PC-3 (cell line): ENCODE results near the gene AANAT. TPM values are rescaled to one million over a fixed set of nuclear protein-coding genes. Genes with fewer than 3 reads are reported as not detected.
A peak's percentile ranks its signal among the peaks of the same experiment; 100 is the strongest.

ENCODE experiments used
- ATAC-seq: fragments of 200-7000 bp; cut with Tn5 transposase; 2 replicates; pipeline ENCODE4 v1.9.1; 2020; ENCODE audit warnings: mild to moderate bottlenecking, moderate library complexity
- BruUV-seq: library from RNA; stranded (reverse); fragments of 400-500 nt; replicated peaks from 2 replicates; lab custom pipeline; 2021; lab: Mats Ljungman, UMichigan
- CTCF ChIA-PET: fragments of 300-600 bp; sonication (Branson Sonifier 250); formaldehyde crosslinking; loops from one replicate; lab custom pipeline; 2022; ENCODE audit warnings: antibody characterized with exemption; lab: Charles Lee
- POLR2A ChIA-PET: fragments of 300-600 bp; sonication (Branson Sonifier 250); formaldehyde crosslinking; loops from one replicate; lab custom pipeline; 2022; ENCODE audit warnings: antibody characterized with exemption; ENCODE audit not compliant: unreplicated experiment; lab: Charles Lee
- DNase-seq: peaks from one replicate; pipeline ENCODE4 v3.0.0-alpha.2; 2015
- H2AFZ ChIP-seq: fragments of 300-600 bp; sonication (generic); 2 replicates; pipeline ENCODE4 v1.6.0; 2016; ENCODE audit warnings: antibody characterized with exemption, low read length
- H3F3A ChIP-seq: fragments of 300-600 bp; sonication (generic); one replicate; pipeline ENCODE4 v1.6.0; 2017; ENCODE audit warnings: antibody characterized with exemption, low read length, control low read depth, mild to moderate bottlenecking; ENCODE audit not compliant: unreplicated experiment
- H3K27ac ChIP-seq: fragments of 300-600 bp; sonication (generic); 2 replicates; pipeline ENCODE4 v1.5.1; 2016; ENCODE audit warnings: mild to moderate bottlenecking, low read length
- H3K27me3 ChIP-seq: fragments of 300-600 bp; sonication (generic); 2 replicates; pipeline ENCODE4 v1.6.1; 2016; ENCODE audit warnings: low read length, mixed read lengths
- H3K36me3 ChIP-seq: fragments of 300-600 bp; sonication (generic); 2 replicates; pipeline ENCODE4 v1.6.1; 2016; ENCODE audit warnings: low read depth, mixed run types, low read length, mixed read lengths
- H3K4me1 ChIP-seq: fragments of 300-600 bp; sonication (generic); 2 replicates; pipeline ENCODE4 v1.5.1; 2016; ENCODE audit warnings: low read length; ENCODE audit not compliant: insufficient read depth
- H3K4me2 ChIP-seq: fragments of 300-600 bp; sonication (generic); 2 replicates; pipeline ENCODE4 v1.6.0; 2016; ENCODE audit warnings: low read length
- H3K4me3 ChIP-seq: fragments of 300-600 bp; sonication (generic); 2 replicates; pipeline ENCODE4 v1.5.1; 2016; ENCODE audit warnings: mild to moderate bottlenecking, low read length, mixed read lengths
- H3K79me2 ChIP-seq: fragments of 300-600 bp; sonication (generic); 2 replicates; pipeline ENCODE4 v1.6.1; 2017; ENCODE audit warnings: low read length, mixed read lengths
- H3K9ac ChIP-seq: fragments of 300-600 bp; sonication (generic); 2 replicates; pipeline ENCODE4 v1.6.0; 2016; ENCODE audit warnings: mild to moderate bottlenecking, low read length
- H3K9me2 ChIP-seq: fragments of 300-600 bp; sonication (generic); replicated peaks from 2 replicates; pipeline ENCODE4 v1.6.1; 2016; ENCODE audit warnings: mixed run types, low read length, mixed read lengths
- H3K9me3 ChIP-seq: fragments of 300-600 bp; sonication (generic); 2 replicates; pipeline ENCODE4 v1.6.1; 2016; ENCODE audit warnings: low read length, mixed read lengths
- H4K20me1 ChIP-seq: fragments of 300-600 bp; sonication (generic); 2 replicates; pipeline ENCODE4 v1.6.1; 2016; ENCODE audit warnings: low read length, mixed read lengths
- EZH2 ChIP-seq: fragments of 300-600 bp; sonication (generic); IDR thresholded peaks from one replicate; pipeline ENCODE4 v1.6.1; 2017; ENCODE audit warnings: antibody characterized with exemption, mild to moderate bottlenecking, low read length; ENCODE audit not compliant: unreplicated experiment
- EZH2phosphoT487 ChIP-seq: fragments of 300-600 bp; sonication (generic); IDR thresholded peaks from 2 replicates; pipeline ENCODE4 v1.6.1; 2018; ENCODE audit warnings: mild to moderate bottlenecking, antibody characterized with exemption, low read length, borderline replicate concordance
- intact Hi-C: fragments of 100-400 bp; cut with micrococcal nuclease; formaldehyde crosslinking; loops from 2 replicates; pipeline ENCODE4 v1.9.0; 2023
- total RNA-seq: library from RNA; depleted of rRNA; stranded (reverse); fragments of >200 nt; gene quantifications from 2 replicates; pipeline ENCODE4 v1.2.3, GENCODE V29; 2014
- TF ChIP-seq, protein P1 (sequence below): fragments of 300-600 bp; sonication (generic); conservative IDR thresholded peaks from 2 replicates; pipeline ENCODE4 v1.5.1; 2017; ENCODE audit warnings: antibody characterized with exemption, low read depth, mild to moderate bottlenecking, low read length

AANAT gene
- total RNA-seq, 1 experiment from 2014 or later: not detected

DNA sequence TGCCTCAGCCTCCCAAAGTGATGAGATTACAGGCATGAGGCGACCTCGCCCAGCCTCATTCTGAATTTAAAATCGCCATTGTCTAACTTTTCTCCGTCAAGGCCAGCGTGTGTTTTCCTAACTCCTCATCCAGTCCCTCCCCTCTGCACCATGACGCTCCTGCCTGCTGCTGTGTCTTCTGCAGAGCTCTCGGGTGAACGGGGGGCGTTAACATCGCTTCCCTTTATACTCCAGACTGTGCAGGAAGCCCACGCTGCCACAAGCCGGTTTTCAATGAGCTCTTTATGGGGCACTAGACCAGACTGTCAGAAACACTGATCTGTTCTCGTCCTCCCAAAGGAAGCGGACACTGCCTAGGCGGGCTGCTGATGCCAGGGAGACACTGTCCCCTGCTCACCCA, 13.2 kb downstream of the AANAT start:
- H3K79me2 ChIP-seq: no peaks in the 10 kb centered on the region

DNA sequence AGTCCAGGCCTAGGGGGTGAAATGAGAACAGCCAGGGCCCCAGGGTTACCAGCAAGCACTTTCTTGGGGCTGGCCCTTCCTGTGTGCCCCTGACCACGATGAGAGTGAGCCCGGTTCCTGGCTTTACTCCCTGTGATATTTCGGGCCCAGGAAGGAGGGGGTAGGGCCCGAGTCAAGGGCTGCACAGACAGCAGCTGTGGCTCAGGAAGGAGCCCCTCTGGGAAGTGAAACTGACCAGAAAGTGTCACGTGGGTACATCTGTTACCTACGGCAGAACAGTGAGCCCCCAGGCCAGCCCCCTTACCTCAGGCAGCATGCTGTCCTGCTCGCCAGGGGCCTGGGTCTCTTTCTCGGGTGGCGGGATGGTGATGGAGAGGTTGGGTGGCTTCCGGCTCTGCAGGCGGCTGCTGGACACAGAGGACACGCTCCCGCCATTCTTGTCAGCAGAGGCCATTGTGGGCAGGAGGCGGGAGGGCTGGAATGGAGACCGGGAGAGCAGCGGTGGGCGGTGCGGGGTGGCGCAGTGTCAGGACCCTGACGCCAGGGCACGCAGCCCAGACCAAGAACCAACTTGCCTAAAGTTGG, 13.8 kb downstream of the AANAT start:
- no peaks in the 10 kb centered on the region for H3K9me3 ChIP-seq
- no peaks in the 10 kb centered on the region for H3F3A ChIP-seq
- no peak for TF ChIP-seq EZH2
- no peak for TF ChIP-seq EZH2phosphoT487
- TF ChIP-seq, protein P1, sequence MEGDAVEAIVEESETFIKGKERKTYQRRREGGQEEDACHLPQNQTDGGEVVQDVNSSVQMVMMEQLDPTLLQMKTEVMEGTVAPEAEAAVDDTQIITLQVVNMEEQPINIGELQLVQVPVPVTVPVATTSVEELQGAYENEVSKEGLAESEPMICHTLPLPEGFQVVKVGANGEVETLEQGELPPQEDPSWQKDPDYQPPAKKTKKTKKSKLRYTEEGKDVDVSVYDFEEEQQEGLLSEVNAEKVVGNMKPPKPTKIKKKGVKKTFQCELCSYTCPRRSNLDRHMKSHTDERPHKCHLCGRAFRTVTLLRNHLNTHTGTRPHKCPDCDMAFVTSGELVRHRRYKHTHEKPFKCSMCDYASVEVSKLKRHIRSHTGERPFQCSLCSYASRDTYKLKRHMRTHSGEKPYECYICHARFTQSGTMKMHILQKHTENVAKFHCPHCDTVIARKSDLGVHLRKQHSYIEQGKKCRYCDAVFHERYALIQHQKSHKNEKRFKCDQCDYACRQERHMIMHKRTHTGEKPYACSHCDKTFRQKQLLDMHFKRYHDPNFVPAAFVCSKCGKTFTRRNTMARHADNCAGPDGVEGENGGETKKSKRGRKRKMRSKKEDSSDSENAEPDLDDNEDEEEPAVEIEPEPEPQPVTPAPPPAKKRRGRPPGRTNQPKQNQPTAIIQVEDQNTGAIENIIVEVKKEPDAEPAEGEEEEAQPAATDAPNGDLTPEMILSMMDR: no peak
- no TSS peak for BruUV-seq
- DNase-seq (no peak), ATAC-seq (no peak)
- H3K27me3 ChIP-seq: no peaks in the 10 kb centered on the region
- ChIA-PET POLR2A (no interaction called here), CTCF (no interaction called here)
- no peaks in the 10 kb centered on the region for H3K36me3 ChIP-seq
- no peaks in the 10 kb centered on the region for H3K79me2 ChIP-seq
- no peak overlapping the region for H2AFZ ChIP-seq
- H3K4me3 ChIP-seq: no peak overlapping the region
- no peaks in the 10 kb centered on the region for H4K20me1 ChIP-seq
- peaks cover 5% of the 10 kb centered on the region for H3K4me1 ChIP-seq
- H3K9ac ChIP-seq: no peak overlapping the region
- no peaks in the 10 kb centered on the region for H3K9me2 ChIP-seq
- H3K4me2 ChIP-seq: no peak overlapping the region
- no peak overlapping the region for H3K27ac ChIP-seq
- intact Hi-C loops: no loop called here

More for the DNA sequence above, 13.2 kb downstream of the AANAT start:
- Histone ChIP-seq H3K9me3 (no peaks in the 10 kb centered on the region), H3F3A (no peaks in the 10 kb centered on the region), H3K36me3 (no peaks in the 10 kb centered on the region), H3K9ac (no peak overlapping the region), H3K4me2 (no peak overlapping the region), H3K4me1 (peaks cover 5% of the 10 kb centered on the region), H3K9me2 (no peaks in the 10 kb centered on the region), H4K20me1 (no peaks in the 10 kb centered on the region), H2AFZ (no peak overlapping the region), H3K27me3 (no peaks in the 10 kb centered on the region), H3K27ac (no peak overlapping the region), H3K4me3 (no peak overlapping the region)
- TF ChIP-seq EZH2phosphoT487 (no peak), EZH2 (no peak)
- TF ChIP-seq, protein P1: no peak
- DNase-seq (no peak), ATAC-seq (no peak)
- ChIA-PET CTCF (no interaction called here), POLR2A (interaction anchor here (0.6 kb wide), 1 partner anchor 628 kb away, joined by 3 read pairs; no protein-coding TSS in a partner anchor)
- intact Hi-C loops: no loop called here
- no TSS peak for BruUV-seq

DNA sequence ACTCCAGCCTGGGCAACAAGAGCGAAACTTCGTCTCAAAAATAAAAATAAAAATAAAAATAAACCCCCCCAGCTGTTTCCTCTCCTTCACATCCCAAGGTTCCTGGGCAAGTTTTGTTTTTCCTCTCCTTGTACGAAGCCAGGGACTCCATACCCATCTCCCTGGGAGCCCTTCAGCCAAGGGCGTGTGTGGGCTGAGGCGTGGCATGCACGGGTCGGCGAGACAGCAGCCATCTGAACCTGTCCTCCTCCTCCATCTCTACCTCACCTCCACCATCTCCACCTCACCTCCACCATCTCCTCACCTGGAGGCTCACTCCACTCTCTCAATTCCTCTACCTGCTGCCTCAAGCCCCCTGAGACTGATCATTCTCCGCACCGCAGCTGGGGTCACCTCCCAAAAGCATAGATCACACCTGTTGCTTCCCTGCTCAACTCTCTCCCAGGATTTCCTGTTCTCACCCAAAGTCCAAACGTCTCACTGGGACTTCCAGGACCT, 16.9 kb downstream of the AANAT start:
- POLR2A ChIA-PET: no interaction called here
- peak overlapping the region; percentile 39 for H3K27ac ChIP-seq
- CTCF ChIA-PET: interaction anchor here (0.6 to 1.1 kb wide), 2 partner anchors 62 to 933 kb away, joined by 3 read pairs; no protein-coding TSS in a partner anchor

More for the DNA sequence above, 16.9 kb downstream of the AANAT start:
- Histone ChIP-seq H3K79me2 (no peaks in the 10 kb centered on the region), H3K9me2 (no peaks in the 10 kb centered on the region), H3K9ac (no peak overlapping the region), H3K27me3 (no peaks in the 10 kb centered on the region), H3K4me2 (0 out of 2 replicates have a peak overlapping the region, but pooled peaks have one; percentile 21), H3F3A (no peaks in the 10 kb centered on the region), H4K20me1 (no peaks in the 10 kb centered on the region), H3K4me3 (no peak overlapping the region), H2AFZ (no peak overlapping the region), H3K4me1 (peaks cover 5% of the 10 kb centered on the region), H3K36me3 (peaks cover 4% of the 10 kb centered on the region; the same call in 1 of the 2 replicates), H3K9me3 (no peaks in the 10 kb centered on the region)
- TF ChIP-seq, protein P1: no peak
- TF ChIP-seq EZH2: no peak
- TF ChIP-seq EZH2phosphoT487: no peak
- no TSS peak for BruUV-seq
- DNase-seq: no peak
- peak; percentile 6; the same call in 1 of the 2 replicates for ATAC-seq
- intact Hi-C loops: no loop called here
